NT2/D1 (cell line): ENCODE results near the gene TMED5.

Experiments
- SUZ12 ChIP-seq: IDR thresholded peaks from 2 replicates; pipeline ENCODE4 v1.6.1; 2011; ENCODE audit not compliant: insufficient read length, insufficient read depth; ENCODE audit errors: extremely low read depth
- ZNF274 ChIP-seq: IDR thresholded peaks from 2 replicates; pipeline ENCODE4 v1.6.1; 2011; ENCODE audit warnings: mild to moderate bottlenecking, low read depth, low read length

- TF ChIP-seq SUZ12 (no peak), ZNF274 (no peak)
Measured at GRCh38 chr1:93221913-93222312, 41.7 kb upstream of the TMED5 start.
